ENCODE results near the gene NOXO1. TPM values are rescaled to one million over a fixed set of nuclear protein-coding genes. Genes with fewer than 3 reads are reported as not detected.
A peak's percentile ranks its signal among the peaks of the same experiment; 100 is the strongest.
"Not testable (repeated sequence)": the region's sequence is repeated elsewhere in the genome, so short reads cannot be mapped to it uniquely, and the experiment has no call there.

Gene NOXO1
- total RNA-seq, 1 experiment from 2014 or later = not detected

DNA sequence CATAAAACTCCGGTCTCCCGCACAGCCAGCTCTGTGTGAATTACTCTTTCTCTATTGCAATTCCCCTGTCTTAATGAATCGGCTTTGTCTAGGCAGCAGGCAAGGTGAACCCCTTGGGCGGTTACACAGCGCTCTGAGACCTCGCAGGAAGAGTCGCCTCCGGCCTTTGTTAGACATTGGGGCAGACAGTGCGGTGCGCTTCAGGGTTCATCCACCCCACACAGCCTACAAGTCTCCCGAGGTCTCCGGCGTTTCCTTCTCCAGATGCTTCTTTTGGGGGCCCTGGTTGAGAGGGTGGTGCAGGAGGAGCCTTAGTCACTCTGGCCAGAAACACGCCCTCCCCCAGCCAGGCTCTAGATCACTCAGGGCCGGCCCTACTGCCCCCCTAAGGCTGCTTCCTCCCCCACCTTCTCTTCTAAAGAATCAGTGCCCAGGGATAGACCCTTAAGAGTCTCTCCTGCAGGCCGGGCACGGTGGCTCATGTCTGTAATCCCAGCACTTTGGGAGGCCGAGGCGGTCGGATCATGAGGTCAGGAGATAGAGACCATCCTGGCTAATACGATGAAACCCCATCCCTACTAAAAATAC is 36.6 kb downstream of the NOXO1 start:
- DNase-seq (ENCODE audit: low read depth) = no peak

DNA sequence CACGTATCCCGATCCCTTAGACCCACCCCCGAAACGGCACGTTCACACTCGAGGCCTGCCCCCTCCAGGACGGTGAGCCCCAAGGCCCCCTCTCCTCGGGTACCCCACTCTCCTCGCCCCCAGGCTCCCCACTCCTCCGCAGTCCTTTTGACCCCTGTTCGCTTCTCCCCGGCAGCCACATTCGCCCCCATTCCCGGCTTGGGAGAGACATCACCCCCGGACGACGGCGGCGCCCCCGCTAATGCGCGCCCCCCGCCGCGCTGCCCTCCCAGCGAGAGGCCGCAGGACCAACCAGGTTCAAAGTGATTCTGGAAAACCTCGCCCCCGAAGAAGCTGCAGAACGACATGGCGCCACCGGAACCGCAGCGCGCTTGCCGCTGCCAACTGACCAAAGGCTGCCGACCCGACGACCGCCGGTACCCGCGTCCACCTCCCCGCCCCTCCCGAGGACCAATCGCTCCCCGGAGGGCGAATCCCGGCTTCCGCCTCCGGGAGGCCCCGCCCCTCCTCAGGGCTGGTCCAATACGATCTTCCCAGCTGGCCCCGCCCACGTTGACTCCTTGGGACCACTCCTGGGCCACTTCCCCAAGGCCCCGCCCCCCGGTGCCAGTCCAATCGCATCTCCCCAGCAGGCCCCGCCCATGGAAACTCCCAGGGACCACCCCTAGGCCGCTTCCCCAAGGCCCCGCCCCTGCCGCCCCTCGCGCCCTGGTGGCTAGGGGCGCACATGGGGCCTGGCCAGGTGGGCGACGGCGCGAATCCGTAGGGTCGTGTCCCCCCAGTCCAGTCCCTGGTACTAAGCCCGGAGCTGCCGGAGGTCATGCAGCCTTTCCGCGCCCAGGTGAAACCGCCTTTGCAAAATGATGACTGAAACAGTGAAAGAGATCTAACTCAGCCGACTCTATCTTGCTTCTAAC is 38.2 kb downstream of the NOXO1 start, which contains the start of gene MSRB1:
MSRB1 (minus strand) TSS at position 390 of the 917 bp plus-strand sequence; CDS start at position 347, 43 bp downstream.
- DNase-seq (ENCODE audit: low read depth) = peak; percentile 93

DNA sequence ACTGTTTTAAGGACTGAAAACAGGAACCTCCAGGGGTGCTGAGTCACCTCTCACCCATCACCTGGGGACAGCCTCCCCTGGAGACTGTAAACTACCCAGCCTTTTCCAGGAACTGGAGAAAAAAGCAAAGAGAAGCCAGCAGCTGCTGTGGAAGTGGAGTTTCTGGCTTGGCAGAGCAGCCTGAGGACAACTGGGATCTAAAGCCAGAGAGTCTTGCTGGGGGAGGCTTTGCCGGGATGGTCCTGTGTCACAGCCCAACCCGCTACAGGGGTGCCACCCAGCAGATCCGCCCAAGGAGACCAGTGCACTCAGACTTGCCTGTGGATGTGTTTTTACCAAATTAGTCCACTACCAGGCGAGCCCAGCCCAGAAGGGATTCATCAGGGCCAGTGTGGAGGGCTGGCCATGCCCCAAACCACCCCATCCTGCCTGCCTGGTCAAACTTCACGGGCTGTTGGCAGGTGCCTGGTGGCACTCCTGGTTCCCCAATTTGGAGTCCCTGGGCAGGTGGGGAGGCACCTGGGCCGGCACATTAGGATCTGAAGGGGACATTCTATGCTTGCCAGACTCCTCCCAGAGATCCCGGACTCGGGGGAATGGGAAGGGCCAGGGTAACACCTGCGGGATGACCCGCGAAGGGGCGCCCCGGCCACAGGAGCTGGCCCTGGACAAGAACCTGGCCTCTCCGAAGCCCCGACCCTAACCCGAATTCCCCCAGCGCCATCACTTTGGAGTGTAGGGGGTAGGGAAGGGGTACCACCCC is 39.0 kb downstream of the NOXO1 start:
- peak; percentile 36 for DNase-seq (ENCODE audit: low read depth)

DNA sequence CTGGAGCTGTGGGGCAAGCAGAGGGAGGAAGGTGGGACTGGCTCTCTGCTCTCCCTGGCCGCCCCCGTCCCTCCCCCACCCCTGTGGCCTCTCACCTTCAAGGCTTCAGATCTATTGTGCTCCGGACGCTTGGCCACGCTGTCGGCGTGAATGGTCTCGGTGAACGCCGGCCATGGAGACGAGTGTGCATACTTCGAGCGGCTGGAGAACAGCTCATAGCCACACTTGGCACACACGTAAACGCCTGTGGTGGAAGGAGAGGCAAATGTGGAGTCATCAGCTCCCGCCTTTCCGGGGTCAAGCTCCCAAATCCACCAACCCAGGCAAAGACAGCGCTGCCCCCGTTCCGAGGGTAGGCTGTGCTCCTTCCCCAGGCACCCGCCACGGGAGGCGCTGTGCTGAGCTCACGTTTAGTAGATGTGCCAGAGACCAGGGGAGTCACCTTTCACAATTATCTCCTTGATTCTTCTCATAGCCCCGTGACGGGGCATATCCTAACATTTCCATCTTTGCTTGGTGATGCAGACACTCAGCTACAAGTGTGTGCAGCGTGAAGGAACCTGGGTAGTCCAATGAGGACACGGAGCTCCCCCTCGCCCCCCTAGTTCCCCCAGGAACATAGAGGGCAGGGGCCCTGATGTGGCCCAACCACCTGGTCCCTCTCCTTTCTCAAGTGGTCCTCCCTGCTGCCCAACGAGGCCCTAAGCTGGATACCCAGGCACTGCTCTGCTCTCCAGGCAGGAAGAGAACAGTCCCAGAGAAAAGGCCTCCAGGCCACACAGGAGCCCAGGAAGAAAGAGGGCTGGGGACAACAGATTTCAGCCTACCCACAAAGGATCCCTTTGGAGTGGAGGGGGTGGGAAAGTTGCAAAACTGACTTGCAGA is 39.9 kb downstream of the NOXO1 start:
- peak; percentile 83 for DNase-seq (ENCODE audit: low read depth)

DNA sequence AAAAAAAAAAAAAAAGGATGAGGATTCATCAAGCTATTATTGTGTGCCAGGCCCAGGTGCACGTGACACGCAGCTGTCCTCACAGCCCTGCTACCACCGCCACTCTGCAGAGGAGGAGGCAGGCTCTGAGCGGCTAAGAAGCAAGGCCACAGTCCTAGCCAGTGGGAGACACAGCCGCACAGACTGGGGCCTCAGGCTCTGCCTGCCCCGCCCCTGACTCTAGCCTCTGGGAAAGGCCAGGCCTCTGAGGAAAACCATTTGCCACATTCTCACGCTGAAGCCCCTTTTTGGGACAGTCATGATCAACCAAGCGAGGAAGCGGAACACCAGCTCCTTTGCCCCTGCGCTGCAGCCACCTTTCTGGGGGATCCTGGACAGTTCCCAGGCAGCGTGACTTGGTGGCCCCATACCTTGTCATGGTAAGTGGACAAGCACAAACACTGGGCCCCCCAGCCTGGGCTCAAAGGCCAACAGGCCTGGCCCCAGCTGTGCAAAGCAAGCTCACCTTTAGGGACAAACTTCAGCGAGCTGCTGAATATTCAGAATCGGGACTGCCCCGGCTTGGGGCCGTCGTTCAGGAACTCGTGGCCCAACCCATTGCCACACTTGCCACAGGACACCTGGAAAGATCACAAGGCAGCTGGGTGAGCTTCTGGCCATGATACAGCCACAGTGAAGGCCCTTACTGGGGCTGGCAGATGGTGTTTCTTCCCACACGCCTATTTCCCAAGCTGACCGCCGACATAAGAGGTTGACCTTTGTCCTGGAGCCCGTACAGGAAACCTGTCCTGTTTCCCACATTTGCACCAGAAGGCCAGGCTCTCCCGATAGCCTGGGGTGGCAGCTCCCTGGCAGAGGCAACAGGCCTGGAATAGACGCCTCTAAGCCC is 40.8 kb downstream of the NOXO1 start:
- DNase-seq (ENCODE audit: low read depth) = no peak

DNA sequence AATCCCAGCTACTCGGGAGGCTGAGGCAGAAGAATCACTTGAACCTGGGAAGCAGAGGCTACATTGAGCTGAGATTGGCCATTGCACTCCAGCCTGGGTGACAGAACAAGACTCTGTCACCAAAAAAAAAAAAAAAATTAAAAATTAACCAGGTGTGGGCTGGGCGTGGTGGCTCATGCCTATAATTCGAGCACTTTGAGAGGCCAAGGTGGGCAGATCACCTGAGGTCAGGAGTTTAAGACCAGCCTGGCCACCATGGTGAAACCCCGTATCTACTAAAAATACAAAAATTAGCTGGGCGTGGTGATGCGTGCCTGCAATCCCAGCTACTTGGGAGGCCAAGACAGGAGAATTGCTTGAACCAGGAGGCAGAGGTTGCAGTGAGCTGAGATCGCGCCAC is 41.4 kb downstream of the NOXO1 start:
- DNase-seq (ENCODE audit: low read depth) = not testable (repeated sequence)

DNA sequence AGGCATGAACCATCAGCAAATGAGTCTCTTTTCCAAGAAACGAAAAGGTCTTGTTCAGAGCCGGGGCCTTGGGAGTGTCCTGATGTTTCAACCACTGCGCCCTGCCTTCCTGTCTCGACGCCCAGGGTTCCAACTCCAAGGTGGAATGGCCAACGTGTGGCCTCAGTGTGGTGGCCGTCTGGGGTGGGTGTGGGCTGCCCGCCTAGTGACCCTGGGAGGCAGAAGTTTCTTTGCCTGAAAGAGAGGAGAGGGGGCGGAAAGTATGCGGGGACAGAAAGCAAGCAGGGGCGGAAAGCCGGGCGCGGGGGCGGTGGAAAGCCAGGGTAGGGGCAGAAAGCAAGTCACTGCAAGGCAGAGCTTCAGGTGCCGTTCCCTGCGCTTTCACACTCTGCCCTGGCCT is 42.4 kb downstream of the NOXO1 start:
- no peak for DNase-seq (ENCODE audit: low read depth)

DNA sequence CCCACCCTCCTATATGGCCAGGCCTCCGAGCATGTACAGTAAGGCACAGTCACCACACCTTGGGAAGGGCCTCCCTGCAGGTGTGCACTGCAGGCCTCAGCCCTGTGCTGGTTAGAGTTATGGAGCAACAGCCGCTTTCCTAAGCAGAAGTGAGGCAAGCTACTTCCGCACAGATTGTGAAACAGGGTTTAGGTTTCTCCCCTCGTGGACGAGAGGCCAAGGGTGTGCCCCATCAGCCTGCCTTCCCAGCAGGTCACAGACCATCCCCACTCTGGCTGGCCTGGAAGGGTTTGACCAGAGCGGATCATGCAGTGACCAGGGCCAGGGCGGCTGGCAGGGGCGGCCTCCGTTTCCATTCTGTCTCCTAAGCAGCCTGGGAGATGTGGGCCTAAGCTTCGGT is 43.0 kb downstream of the NOXO1 start:
- no peak for DNase-seq (ENCODE audit: low read depth)

DNA sequence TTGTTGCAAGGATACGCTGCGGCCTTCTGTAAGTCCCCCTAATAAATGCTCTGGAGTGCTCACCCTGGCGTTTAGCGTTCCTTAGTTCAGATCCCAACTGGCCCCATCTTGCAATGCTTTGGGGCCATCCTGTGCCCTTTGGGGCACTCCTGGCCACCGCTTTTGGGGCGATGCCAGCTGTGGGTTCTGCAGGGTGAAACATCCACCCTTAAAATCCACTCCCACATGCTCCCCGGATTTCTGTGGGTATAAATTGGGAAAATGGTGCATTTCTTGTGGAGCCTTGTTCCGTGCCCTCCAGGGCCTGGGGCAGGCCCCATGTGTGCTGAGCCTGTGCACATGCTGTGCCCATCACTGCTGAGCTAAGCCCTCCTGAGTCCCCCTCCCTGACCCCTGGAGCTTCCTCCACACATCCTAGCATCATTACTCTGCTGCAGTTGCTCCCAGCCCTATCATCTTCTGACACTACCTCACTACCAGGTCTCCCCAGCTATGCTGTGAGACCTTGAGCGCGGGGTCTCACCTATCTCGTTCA is 44.3 kb downstream of the NOXO1 start:
- DNase-seq (ENCODE audit: low read depth) = no peak

DNA sequence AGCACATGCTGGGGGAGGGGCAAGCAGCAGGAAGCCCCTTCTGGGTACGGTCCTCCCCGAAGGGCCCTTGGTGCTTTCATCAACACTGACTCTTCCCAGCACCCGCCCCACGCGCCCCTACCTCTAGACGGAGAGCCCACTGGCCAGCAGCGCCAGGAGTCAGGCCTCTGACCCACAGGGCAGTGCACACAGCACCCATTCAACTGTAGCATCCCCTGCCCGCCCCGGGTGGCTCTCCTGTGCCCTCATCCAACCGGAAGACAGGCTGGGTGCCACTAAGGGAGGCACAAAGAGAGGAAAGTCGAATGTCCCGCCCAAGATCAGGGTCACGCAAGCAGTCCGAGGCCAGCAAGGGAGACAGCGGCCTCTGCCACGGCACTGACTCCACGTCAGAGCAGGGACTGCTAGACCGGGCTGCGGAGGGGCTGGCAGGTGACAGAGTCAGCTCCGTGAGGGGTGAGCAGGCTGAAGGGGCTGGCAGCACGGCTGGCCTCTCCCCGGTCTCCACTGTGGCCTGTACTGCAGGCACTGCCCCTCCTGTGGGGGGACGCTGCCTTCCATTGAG is 48.1 kb downstream of the NOXO1 start:
- no peak for DNase-seq (ENCODE audit: low read depth)

DNA sequence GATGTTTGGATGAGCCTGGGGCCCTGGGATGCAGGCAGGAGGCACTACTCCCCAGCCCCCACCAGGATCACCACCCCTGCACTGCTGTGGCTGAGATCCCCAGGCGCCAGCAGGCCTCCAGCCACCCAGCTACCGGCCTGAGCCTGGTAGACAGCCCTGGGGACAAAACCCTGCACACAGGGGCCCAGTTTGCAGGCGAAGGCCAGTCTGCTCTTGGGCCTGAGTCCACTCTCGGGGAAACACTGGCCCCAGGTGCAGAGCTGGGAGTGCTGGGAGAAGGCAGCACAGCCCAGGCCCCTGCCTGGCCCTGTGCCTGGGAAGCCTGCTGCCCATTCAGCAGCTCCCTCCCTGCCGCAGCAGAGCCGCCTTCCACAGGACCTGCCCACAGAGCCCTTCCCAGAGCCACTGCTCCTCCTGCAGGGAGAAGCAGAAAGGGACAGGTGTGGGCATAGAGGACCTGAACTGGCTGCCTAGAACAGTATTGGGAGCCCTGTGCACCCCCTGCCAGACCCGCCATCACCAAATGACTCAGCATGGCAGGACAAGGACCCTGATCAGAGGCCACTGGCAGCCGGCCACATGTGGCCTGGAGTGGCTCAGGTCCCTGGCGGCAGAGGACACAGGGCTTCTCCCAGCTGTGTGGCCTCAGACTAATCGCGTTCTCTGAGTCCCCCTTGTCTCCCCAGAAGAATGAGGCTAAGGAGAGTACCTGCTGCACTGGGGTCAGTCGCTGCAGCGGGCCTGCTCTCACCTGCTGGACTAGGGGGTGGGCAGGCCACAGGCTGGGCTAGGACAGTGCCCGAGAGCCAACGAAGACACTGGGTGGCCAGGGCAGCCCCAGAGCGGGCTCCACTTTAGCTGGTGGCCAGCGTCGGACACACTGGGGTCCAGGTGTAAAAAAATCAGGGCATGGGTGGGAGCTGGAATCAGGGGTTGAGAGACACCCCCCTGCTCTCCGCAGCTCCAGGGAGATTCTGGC is 48.9 kb downstream of the NOXO1 start:
- DNase-seq (ENCODE audit: low read depth) = peak; percentile 52

DNA sequence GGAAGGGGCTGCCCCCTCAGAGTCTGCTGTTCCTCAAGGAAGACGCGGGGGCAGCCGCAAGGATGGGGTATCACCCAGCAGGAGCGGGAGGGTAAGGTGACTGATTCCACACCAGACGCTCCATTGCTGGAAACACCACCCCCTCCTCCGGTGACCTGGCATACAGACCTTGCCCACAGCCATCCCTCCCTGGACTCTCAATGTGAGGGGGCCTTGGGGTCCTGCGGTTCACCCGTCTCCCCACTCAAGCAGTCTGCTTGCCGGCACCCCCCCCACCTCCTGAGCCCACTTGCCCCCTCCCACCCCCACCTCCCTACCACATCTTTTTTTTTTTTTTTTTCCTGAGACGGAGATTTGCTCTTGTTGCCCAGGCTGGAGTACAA is 50.9 kb downstream of the NOXO1 start:
- DNase-seq (ENCODE audit: low read depth) = no peak

DNA sequence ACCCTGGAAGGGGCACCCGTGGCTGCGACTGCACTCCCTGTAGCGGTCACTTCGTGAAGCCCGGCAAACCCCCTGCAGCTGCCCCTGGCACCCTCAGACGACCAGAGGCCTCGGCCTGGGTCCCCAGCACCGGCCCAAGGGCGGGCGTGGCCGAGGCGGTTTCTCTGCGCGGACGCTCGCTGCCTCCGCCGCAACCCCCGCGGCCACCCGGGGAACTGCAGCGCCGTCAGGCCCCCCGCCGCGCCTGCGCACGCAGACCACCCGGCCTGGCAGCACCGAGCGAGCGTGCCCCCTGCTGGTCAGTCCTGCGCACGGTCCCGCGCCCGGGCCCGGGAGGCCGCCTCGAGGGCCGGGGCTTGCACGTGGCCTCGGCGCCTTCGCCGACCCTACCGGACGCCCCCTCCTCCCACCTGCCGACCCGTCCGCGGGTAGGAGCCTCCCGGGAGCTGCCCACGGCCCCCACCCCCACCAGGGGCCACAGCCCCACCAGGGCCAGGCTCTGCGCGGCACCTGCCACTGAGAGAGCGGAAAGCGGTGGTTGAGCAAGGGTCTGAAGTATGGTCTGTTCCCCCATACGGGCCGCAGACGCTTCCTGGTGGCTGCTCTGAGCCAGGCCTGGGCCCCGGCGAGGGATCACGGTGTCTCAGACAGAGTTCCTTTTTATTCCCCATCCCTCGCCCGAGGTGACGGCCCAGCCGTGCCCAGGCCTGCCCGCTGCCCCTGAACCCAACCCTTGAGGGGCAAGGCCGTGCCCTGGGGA is 51.5 kb downstream of the NOXO1 start:
- peak; percentile 73 for DNase-seq (ENCODE audit: low read depth)

DNA sequence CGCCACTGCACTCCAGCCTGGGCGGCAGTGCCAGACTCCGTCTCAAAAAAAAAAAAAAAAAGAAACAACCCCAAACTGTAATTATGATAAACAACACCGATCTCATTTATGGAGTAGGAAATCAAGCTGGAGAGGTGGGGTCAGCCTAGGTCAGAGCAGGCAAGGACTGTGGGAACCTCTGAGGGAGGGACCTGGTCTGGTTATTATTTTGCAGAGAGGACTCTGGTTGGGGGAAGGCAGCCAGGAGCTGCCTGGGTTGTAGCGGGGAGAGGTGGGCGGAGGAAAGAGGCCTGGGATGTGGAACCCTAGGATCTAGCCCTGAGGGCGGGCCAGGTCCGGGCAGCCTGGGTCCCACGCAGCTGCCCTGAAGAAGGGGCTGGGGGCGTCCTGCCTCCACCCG is 52.2 kb downstream of the NOXO1 start:
- no peak for DNase-seq (ENCODE audit: low read depth)

Data from HT1080 (cell line).